GM12864 (cell line): ENCODE results near the gene PATE2.

Source experiments
- DNase-seq: peaks from one replicate; pipeline ENCODE4 v3.0.0-alpha.2; 2011; ENCODE audit warnings: low read depth
- H3K4me3 ChIP-seq: 2 replicates; pipeline ENCODE4 v1.5.1; 2011; ENCODE audit warnings: mild to moderate bottlenecking, low read depth, low read length, control low read depth
- CTCF ChIP-seq: IDR thresholded peaks from 2 replicates; pipeline ENCODE4 v1.5.1; 2011; ENCODE audit warnings: low read depth, mild to moderate bottlenecking, moderate library complexity, low read length, control low read depth, inconsistent platforms; ENCODE audit errors: missing control alignments

Gene PATE2

GRCh38 chr11:125763483-125763882, 15.1 kb downstream of the PATE2 start:
- TF ChIP-seq CTCF: no peak
- DNase-seq: no peak
- no peak overlapping the region for H3K4me3 ChIP-seq

GRCh38 chr11:125762445-125762844, 16.2 kb downstream of the PATE2 start:
- DNase-seq: no peak
- no peak overlapping the region for H3K4me3 ChIP-seq
- no peak for TF ChIP-seq CTCF

GRCh38 chr11:125756050-125756449, 22.6 kb downstream of the PATE2 start:
- TF ChIP-seq CTCF: no peak

GRCh38 chr11:125750629-125751028, 28.0 kb downstream of the PATE2 start:
- TF ChIP-seq CTCF: no peak
- no peak for DNase-seq
- H3K4me3 ChIP-seq: no peak overlapping the region

More at GRCh38 chr11:125756050-125756449, 22.6 kb downstream of the PATE2 start:
- DNase-seq: no peak
- no peak overlapping the region for H3K4me3 ChIP-seq

GRCh38 chr11:125745979-125746378, 32.6 kb downstream of the PATE2 start, which contains the start of gene PATE1:
Gene PATE1 (plus strand): TSS chr11:125746279. CDS start chr11:125746305, 26 bp downstream.
- TF ChIP-seq CTCF: no peak
- DNase-seq: no peak
- H3K4me3 ChIP-seq: no peak within 1 kb of the TSS

- TF ChIP-seq CTCF: no peak
- H3K4me3 ChIP-seq: no peak overlapping the region
- DNase-seq: no peak
These were observed 34.9 kb downstream of the PATE2 start for GRCh38 chr11:125743681-125744080.

- H3K4me3 ChIP-seq: no peak overlapping the region
- TF ChIP-seq CTCF: no peak
- DNase-seq: no peak
These were observed 38.0 kb downstream of the PATE2 start for GRCh38 chr11:125740617-125741016.
